Right lobe of liver (tissue), 6 donors: ENCODE results near the gene ESPN. TPM values are rescaled to one million over a fixed set of nuclear protein-coding genes. Genes with fewer than 3 reads are reported as not detected.
A peak's percentile ranks its signal among the peaks of the same experiment; 100 is the strongest.

ENCODE experiments used
- ATAC-seq, 4 donors: fragments of 200-7000 bp; cut with Tn5 transposase; one replicate each; pipeline ENCODE4 v1.9.1; 2020; ENCODE audit warnings: mild to moderate bottlenecking in 4 of 4, moderate library complexity in 4 of 4
- DNase-seq, 3 donors: peaks; one replicate each; pipeline ENCODE4 v3.0.0-alpha.2; 2020
- H3K27ac ChIP-seq, 3 donors: fragments of 200-600 bp; one replicate each; pipeline ENCODE4 v1.8.0; 2022
- H3K27me3 ChIP-seq, 2 donors: fragments of 200-600 bp; one replicate each; pipeline ENCODE4 v1.8.0; 2022
- H3K36me3 ChIP-seq, 4 donors: fragments of 200-600 bp; sonication (generic) in 1 of 4; one replicate each; pipeline versions ENCODE4 v1.5.1 to v1.8.0; 2017 to 2022; ENCODE audit warnings: control low read depth in 1 of 4
- H3K4me1 ChIP-seq, 4 donors: fragments of 200-600 bp; sonication (generic) in 1 of 4; one replicate each; pipeline versions ENCODE4 v1.5.1 to v1.8.0; 2017 to 2022; ENCODE audit warnings: control low read depth in 1 of 4
- H3K4me3 ChIP-seq, 3 donors: fragments of 200-600 bp; one replicate each; pipeline ENCODE4 v1.8.0; 2022
- H3K9me3 ChIP-seq, 4 donors: fragments of 200-600 bp; sonication (generic) in 1 of 4; one replicate each; pipeline versions ENCODE4 v1.5.1 to v1.8.0; 2017 to 2022; ENCODE audit warnings: control low read depth in 1 of 4
- CTCF ChIP-seq, 4 donors: fragments of 200-600 bp in 3 of 4; fragments of 450-650 bp in 1 of 4; IDR thresholded peaks; one replicate each; pipeline versions ENCODE4 v1.5.1 to v1.8.0; 2016 to 2022; ENCODE audit warnings: antibody characterized with exemption in 4 of 4, mild to moderate bottlenecking in 2 of 4
- POLR2A ChIP-seq: fragments of 450-650 bp; IDR thresholded peaks from one replicate; pipeline ENCODE4 v1.6.1; 2017; ENCODE audit warnings: antibody characterized with exemption, mild to moderate bottlenecking
- WGBS: methylation state at CpG from one replicate; pipeline ENCODE4 v1.1.6; 2018; ENCODE audit warnings: low coverage, low lambda C conversion rate; ENCODE audit not compliant: insufficient coverage; ENCODE audit errors: missing lambda C conversion rate; 5-methylcytosine and 5-hydroxymethylcytosine counted together
- intact Hi-C, 2 donors: fragments of 100-400 bp; cut with DNase I; formaldehyde crosslinking; loops; one replicate each; pipeline versions ENCODE4 v1.11.2 to v1.14.1; 2022
- total RNA-seq, 6 experiments: library from RNA; depleted of rRNA in 2 of 6; stranded (reverse); fragments of >200 nt in 2 of 6; fragmentation: NEBNext Ultra II Directional in 3 of 6; extraction: Animal tissue kit (Norgen Biotek cat#: 25700) in 3 of 6; gene quantifications; one replicate each; pipeline versions ENCODE4 v1.1.0 to v1.2.4, GENCODE V29; 2016 to 2023
- donor health status: DM: no; HTN: yes; CAD: no.
- donor health status: DM: no; HTN: no; CAD: no.
- donor health status: DM: no; HTN: no; CAD: no.
- donor health status: DM: no; HTN: yes; CAD: no.
- donor health status: DM: no; HTN: yes; CAD: no.

The ESPN gene
- total RNA-seq, 6 experiments from 2014 or later, result 81.6 to 149 (median 120) TPM

- H3K36me3 ChIP-seq, result no peaks in the 10 kb centered on the region
- H3K9me3 ChIP-seq, result no peaks in the 10 kb centered on the region
- no peaks in the 10 kb centered on the region for H3K27me3 ChIP-seq
- intact Hi-C loops, result no loop called here
- no peaks in the 10 kb centered on the region for H3K4me1 ChIP-seq
- H3K27ac ChIP-seq, result no peak overlapping the region
- ATAC-seq (no peak), DNase-seq (no peak)
- TF ChIP-seq CTCF (IDR thresholded peaks at IDR 0.05), result no peak
- no peak for TF ChIP-seq POLR2A
- no peak overlapping the region for H3K4me3 ChIP-seq
- WGBS, result 81% methylated on average over 5 of the region's 15 CpGs
Observed at GRCh38 chr1:6504887-6505286, 80.3 kb downstream of the ESPN start.

GRCh38 chr1:6505367-6506209 is 81.0 kb downstream of the ESPN start:
- no peak for ATAC-seq
- TF ChIP-seq CTCF (IDR thresholded peaks at IDR 0.05) (no peak), POLR2A (no peak)

GRCh38 chr1:6506210-6507036 is 81.8 kb downstream of the ESPN start:
- H3K27me3 ChIP-seq, result no peaks in the 10 kb centered on the region
- TF ChIP-seq POLR2A (no peak), CTCF (IDR thresholded peaks at IDR 0.05) (no peak)
- ATAC-seq, result no peak
- peak in 1 of 3 donors; percentile 39 for DNase-seq
- H3K4me3 ChIP-seq, result no peak overlapping the region
- intact Hi-C loops, result no loop called here
- H3K27ac ChIP-seq, result no peak overlapping the region
- 64% methylated on average over 7 of the region's 31 CpGs for WGBS
- no peaks in the 10 kb centered on the region for H3K9me3 ChIP-seq
- H3K36me3 ChIP-seq, result no peaks in the 10 kb centered on the region
- H3K4me1 ChIP-seq, result no peaks in the 10 kb centered on the region

More at GRCh38 chr1:6505367-6506209, 81.0 kb downstream of the ESPN start:
- H3K4me1 ChIP-seq, result no peaks in the 10 kb centered on the region
- H3K9me3 ChIP-seq, result no peaks in the 10 kb centered on the region
- DNase-seq, result peak in 1 of 3 donors; percentile 49
- H3K36me3 ChIP-seq, result no peaks in the 10 kb centered on the region
- H3K27ac ChIP-seq, result no peak overlapping the region
- no peak overlapping the region for H3K4me3 ChIP-seq
- intact Hi-C loops, result no loop called here
- no peaks in the 10 kb centered on the region for H3K27me3 ChIP-seq
- 83% methylated on average over 12 of the region's 31 CpGs for WGBS

- H3K27ac ChIP-seq, result no peak overlapping the region
- no peaks in the 10 kb centered on the region for H3K27me3 ChIP-seq
- H3K4me1 ChIP-seq, result no peaks in the 10 kb centered on the region
- DNase-seq (no peak), ATAC-seq (no peak)
- 54% methylated on average over 6 of the region's 7 CpGs for WGBS
- intact Hi-C loops, result no loop called here
- TF ChIP-seq CTCF (IDR thresholded peaks at IDR 0.05) (no peak), POLR2A (no peak)
- H3K4me3 ChIP-seq, result no peak overlapping the region
- H3K36me3 ChIP-seq, result no peaks in the 10 kb centered on the region
- H3K9me3 ChIP-seq, result no peaks in the 10 kb centered on the region
Observed at GRCh38 chr1:6507037-6507428, 82.5 kb downstream of the ESPN start.
